Hematopoietic multipotent progenitor cell (in vitro differentiated cells): Measurements from ENCODE around the gene GAL3ST2. TPM values are rescaled to one million over a fixed set of nuclear protein-coding genes. Genes with fewer than 3 reads are reported as not detected.

Experiments used
- DNase-seq, 3 donors: peaks; one replicate each; pipeline ENCODE4 v3.0.0-alpha.2; 2011 to 2015; ENCODE audit warnings: low read depth in 2 of 3, low spot score in 2 of 3
- total RNA-seq: library from RNA; depleted of rRNA; stranded (reverse); fragments of >200 nt; gene quantifications from one replicate; pipeline ENCODE4 v1.2.3, GENCODE V29; 2012

GAL3ST2 gene
- total RNA-seq, 1 donor: 3.8 TPM

GRCh38 chr2:241842067-241842415, 65.4 kb downstream of the GAL3ST2 start:
- no peak for DNase-seq

- peak in 2 of 3 donors; percentile 81 to 82 for DNase-seq
These were observed 66.1 kb downstream of the GAL3ST2 start for GRCh38 chr2:241842620-241843211.

- no peak for DNase-seq
These were observed 66.9 kb downstream of the GAL3ST2 start for GRCh38 chr2:241843321-241844065.

DNA sequence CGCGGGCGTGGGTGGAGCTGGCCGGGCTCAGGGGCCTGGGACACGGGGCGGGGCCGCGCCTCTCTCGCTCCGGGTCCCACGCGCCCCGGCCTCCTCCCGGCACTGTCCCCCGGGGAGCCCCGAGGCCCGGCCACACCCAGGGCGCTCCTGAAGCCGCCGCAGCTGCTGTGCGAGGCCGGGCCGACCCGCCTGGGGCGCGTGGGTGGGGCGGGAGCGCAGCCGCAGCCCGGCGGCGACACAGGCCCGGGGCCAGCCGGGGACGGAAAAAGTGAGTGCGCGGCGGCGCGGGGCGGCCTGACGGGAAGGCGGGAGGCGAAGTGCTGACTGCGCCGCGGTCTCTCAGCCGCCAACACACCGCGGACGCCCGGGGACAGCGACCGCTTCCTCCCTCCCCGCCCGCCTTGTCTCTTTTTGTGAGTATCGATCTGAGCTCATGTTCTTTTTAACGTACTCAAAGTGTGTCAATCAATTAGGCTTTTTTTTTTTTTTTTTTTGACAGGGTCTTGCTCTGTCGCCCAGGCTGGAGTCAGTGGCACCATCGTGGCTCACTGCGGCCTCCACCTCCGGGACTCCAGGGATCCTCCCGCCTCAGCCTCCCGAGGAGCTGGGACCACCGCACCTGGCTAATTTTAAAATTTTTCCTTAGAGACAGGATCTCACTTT, 67.6 kb downstream of the GAL3ST2 start:
- DNase-seq: peak; percentile 52 to 86 (median 77)

DNA sequence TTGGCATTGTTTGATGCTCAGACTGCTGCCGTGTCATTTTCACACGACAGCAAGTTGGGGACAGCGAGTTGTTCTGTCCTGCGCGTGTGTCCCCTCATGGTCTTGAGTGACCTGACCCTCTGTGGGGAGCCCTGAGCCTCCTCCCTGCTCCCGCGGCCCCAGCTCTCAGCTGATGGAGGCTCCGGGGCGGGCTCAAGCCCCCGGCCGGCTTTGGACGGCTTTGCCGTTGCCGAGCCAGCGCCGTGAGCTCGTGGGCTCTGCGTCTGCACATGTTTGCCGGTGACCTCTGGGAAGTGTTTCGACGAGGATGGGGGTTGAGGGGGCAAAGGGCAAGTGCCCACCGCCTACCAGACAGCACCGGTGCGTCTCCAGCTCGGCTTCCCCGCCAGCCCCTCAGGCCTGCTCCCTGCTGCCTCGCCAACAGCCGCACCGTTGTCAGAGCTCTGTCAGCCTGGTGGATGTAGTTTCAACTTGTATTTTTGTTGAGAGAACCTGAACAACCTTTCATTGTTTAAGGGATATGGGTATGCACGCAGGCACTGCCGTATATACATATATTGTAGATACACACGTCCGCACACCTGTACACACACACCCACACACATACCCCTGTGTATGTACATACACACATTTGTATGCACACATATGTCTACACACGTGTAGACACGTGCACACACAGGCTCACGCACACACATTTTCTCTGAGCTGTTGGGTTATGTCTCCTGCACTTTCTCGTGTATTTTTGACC, 68.4 kb downstream of the GAL3ST2 start:
- DNase-seq: no peak

DNA sequence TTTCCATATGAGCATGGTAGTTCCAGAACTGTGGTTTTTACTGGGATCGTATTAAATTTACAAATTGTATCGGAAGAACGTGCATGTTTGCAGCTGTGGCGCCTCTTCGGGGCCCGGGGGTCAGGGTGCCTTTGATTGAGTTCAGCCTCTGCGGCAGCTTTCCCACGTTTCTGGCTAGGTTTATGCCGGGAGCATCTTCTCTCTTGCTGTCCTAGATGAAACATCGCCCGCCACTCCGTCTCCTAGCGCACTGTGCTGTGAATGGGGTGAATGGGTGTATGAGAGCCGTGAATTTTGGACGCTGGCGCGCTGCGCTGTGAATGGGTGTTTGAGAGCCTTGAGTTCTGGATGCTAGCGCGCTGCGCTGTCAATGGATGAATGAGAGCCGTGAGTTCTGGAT, 69.8 kb downstream of the GAL3ST2 start:
- no peak for DNase-seq

GRCh38 chr2:241848761-241849615, 72.4 kb downstream of the GAL3ST2 start:
- DNase-seq: no peak

DNA sequence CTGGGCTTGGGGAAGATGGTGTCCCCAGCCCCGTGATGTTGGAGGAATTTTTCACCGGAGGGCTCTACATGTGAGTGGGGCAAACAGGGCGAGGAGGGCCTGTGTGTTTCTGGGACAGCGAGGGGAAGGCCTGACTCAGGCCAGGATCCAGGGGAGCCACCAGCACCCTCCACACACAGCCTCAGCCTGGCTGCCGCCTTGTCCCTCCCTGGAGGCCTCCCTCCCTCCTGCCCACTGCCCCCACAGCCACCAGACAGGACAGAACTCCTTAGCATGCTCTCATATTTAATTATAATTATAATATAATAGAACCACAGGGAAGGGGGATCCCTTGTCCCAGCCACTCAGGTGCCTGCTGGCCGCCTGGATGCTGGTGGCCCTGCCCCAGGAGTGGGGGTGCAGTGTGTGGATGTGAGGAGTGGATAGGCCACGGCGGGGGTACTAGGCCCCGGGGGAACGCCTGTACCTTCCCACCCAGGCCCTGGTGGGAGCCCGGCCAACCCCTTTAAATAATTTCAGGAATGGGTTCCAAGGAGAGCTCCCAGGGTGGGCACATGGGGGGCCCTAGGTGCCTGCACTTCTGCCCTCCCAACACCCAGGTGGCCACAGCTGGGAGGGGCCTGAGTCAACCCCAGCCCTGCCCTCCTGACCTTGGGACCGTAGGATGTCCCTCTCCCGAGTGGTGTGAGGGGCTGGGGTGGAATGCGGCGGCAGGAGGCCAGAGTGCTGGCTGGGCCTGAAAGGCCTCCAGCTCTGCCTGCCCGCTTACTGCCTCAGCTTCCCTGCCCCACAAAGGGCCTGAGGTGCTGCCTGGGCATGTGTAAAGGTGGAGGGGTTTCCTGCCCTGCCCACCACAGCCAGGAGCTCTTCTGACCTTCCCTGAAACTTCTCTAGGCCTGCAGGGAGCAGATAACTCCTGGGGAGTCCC, 73.3 kb downstream of the GAL3ST2 start:
- DNase-seq: no peak

DNA sequence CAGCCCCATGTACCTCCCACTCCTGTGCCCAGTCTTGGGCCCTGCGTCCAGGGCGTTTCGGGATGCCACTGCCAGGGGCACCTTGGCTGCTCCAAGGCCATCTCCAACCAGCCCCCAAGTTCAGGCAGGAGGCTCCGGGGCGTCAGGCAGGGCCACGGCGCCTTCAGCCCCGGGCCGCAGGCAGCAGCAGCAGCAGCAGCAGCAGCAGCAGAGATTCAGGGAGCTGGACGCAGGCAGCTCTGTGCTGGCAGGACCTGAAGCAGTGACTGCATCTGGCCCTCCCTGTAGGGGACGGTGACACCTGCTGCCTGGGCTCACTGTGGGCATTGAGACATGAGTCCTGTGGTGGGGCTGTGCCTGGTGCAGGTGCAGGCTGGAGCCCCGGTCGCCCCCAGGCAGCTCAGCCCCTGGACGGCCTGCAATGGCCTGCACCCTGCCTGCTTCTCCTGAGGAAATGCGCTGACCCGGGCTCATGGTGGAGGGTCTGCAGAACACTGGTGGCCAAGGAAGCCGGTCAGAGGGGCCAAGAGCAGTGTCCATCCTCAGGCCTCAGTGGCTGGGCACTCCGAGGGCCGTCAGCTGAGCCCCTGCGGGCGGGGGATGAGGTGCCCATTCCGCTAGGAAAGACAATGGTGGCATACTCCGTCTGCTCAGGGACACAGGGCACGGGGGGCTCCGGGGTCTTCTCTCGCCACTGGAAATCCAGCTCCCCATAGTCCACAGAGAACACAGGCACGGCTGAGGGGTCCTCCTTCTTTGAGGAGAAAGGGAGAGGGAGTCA, 74.1 kb downstream of the GAL3ST2 start:
- DNase-seq: no peak

DNA sequence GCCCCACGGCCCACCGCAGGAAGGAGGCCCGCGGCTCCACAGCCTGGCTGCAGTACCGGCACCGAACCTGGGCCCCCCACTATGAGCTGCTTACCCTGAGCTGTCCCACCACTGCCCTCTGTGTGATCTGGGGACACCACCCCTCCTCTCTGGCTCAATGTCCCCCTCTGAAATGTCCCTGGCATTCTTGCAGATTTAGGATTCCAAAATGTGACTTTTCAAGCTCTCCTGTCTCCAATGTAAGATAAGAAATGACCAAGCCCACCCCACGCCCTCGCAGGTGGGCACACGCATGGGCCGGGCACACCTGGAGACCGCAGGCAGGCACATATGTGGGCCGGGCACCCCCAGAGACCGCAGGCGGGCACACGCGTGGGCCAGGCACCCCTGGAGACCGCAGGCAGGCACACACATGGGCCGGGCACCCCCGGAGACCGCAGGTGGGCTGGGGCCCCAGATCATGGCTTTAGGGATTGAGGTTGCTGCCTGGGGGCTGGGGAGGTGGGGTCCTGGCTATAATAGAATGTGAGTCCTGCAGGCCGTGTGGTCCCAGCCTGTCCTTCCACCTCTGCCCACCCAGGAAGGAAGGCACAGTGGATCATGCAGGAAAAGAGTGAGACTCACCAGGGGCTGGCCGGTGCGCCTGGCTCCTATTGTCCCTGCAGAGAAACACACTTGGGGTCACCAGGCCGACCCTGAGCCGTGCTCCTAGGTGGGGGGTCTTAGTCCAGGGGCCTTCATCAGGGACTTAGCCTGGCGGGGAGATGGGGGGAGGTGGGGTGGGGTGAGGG, 74.9 kb downstream of the GAL3ST2 start:
- DNase-seq: no peak

- DNase-seq: no peak
These were observed 75.7 kb downstream of the GAL3ST2 start for GRCh38 chr2:241852116-241852980.

DNA sequence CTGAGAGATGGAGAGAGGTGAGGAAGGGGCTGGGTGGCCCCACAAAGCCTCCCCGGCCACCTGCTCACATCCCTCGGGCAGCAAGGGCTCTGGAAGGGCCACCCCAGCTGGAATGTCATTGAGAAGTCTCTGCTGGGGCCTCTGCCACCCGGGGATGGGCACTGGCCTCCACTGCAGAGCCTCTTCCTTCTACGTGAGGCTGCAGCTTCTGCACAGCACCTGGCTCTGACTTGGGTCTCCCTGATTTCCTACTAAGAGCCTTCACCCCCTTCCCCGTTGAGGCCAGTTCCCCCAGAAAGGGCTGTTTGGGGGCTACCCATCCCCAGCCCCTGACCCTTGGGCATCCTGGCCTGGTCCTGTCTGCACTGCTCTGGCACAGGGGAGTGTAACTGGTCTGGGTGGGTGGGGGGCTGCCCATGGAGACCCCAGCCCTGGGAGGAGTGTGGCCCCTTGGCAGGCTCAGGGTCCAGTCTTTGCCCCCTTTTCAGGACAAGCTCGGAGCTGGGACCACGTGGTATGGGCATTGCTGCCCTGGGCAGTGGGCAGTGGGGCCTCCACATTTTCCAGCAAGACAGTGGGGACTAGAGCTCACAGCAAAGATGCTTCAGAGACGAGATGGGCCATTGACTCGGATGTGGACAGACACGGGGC, 76.5 kb downstream of the GAL3ST2 start:
- no peak for DNase-seq
